ENCODE results near the gene FAM107B.
"Not testable (repeated sequence)": the region's sequence is repeated elsewhere in the genome, so short reads cannot be mapped to it uniquely, and the experiment has no call there.

The FAM107B gene

DNA sequence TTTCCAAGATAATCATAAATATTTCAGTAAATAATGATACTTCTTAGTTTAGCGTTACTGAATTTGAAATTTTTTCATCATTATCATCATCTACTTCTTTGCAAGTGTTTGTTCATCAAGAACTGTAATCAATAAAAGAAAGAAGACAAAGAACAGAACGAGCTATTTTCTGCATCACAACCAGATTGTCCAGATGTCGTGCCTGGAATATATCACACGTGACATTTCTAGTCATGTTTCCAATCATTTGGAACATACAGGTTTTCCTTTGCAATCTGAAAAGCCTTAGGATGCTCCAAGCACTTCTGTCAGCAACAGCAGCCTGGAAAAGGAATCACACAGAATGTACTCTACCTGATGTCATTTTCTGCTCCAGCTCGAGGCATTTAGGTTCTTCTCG lies 107.4 kb downstream of the FAM107B start:
- in situ Hi-C loops (cut with MboI; ENCODE audit: low sequenced_read_pairs), result no loop called here

GRCh38 chr10:14665865-14666857 lies 108.5 kb downstream of the FAM107B start:
- in situ Hi-C loops (cut with MboI; ENCODE audit: low sequenced_read_pairs), result no loop called here

DNA sequence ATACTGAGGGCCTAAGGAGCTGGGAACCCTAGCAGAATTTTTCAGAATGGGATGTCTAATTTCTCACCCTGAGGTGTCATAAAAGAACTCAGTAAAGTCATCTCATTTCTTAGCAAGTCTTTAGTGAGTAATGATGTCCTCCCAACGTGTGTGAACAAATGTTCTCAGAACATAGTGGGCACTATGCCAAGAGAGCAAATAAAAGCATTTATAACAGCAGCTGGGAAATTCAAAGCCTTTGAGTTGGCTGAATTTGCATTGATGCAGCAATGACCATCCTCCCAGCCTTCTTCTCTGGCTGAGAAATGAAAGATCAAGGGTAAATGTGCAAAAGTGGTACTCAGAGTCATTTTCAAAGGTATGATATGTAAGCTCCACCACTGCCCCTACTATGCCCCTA lies 109.4 kb downstream of the FAM107B start:
- in situ Hi-C loops (cut with MboI; ENCODE audit: low sequenced_read_pairs), result no loop called here

- in situ Hi-C loops (cut with MboI; ENCODE audit: low sequenced_read_pairs), result no loop called here
Measured at GRCh38 chr10:14664345-14664744, 110.4 kb downstream of the FAM107B start.

- in situ Hi-C loops (cut with MboI; ENCODE audit: low sequenced_read_pairs), result no loop called here
Measured at GRCh38 chr10:14661818-14662217, 112.9 kb downstream of the FAM107B start.

DNA sequence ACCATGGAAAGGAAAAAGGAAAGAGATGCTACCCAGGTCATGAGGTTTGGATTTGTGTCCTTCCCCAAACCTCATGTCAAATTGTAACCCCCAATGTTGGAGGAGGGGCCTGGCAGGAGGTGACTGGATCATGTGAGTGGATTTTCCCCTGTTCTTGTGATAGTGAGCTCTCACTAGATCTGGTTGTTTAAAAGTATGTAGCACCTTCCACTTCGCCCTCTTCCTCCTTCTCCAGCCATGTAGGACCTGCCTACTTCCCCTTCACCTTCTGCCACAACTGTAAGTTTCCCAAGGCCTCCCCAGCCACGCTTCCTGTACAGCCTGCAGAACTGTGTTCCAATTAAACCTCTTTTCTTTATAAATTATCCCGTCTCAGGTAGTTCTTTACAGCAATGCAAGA lies 113.9 kb downstream of the FAM107B start:
- in situ Hi-C loops (cut with MboI; ENCODE audit: low sequenced_read_pairs), result no loop called here

- in situ Hi-C loops (cut with MboI; ENCODE audit: low sequenced_read_pairs), result no loop called here
Measured at GRCh38 chr10:14659626-14660196, 115.0 kb downstream of the FAM107B start.

GRCh38 chr10:14659137-14659536 lies 115.6 kb downstream of the FAM107B start:
- in situ Hi-C loops (cut with MboI; ENCODE audit: low sequenced_read_pairs), result not testable (repeated sequence)

DNA sequence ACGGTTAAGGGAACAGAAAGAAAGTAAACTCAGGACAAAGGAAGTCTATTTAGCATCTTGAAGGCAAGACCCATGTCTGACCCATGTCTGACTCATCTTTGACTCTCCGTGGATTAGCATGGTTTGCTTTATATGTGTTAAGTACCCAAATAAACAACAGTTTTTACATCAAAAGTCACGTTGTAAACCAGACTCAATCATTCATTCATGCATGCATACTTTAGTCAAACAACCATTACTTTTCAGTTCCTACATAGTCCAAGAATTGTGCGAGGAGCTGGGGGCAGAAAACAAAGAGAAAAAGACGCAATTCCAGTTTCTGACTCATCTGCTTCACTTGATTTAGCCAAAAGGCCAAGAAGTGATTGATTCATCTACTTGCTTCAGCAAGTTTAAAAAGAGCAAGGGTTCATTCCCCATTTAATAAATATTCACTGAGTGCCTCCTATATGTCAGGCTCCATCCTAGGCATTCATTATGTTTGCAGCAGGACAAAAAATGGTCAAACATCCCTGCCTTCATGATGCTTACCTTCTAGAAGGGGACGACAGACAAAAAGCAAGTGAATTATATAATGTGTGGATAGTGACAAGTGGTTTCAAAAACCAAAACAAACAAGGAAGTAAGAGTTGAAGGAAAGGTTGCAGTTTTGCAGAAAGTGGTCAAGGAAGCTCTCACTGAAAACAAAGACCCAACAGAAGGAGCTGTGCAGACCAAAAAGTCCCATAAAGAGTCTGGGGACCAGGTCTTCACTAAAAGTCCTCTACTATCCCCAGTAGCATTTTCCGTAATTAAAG lies 116.2 kb downstream of the FAM107B start:
- in situ Hi-C loops (cut with MboI; ENCODE audit: low sequenced_read_pairs), result no loop called here

DNA sequence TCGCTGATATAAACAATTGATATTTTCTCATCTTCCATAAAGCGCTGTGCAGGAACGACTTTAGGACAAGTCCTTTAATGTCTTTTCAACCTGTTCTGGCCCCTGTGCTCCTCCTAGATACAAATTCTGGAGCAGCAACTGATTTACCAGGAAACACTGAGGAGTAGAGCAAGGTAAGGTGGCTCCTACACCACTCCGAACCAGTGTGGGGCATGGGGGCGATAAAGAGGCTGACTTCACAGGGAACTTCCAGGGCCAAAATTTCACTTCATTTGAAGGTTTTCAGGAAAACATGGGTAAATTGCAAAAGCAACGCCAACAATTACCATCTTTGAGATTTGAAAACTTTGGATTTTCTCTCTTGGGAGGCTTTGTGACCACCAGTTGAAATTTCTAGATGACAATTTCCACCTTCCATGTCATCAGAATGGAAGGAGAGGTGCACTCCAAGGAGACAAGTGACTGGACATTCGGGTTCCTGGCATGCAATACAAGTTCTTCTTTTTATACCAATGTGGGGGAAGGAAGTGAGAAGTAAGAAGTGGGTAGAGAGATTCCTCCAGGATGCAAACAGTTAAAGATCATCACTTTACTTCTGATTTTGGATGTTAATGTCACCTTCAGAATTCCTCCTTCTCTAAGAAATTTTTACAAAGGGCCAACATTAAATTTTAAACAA lies 118.5 kb downstream of the FAM107B start:
- in situ Hi-C loops (cut with MboI; ENCODE audit: low sequenced_read_pairs), result no loop called here

DNA sequence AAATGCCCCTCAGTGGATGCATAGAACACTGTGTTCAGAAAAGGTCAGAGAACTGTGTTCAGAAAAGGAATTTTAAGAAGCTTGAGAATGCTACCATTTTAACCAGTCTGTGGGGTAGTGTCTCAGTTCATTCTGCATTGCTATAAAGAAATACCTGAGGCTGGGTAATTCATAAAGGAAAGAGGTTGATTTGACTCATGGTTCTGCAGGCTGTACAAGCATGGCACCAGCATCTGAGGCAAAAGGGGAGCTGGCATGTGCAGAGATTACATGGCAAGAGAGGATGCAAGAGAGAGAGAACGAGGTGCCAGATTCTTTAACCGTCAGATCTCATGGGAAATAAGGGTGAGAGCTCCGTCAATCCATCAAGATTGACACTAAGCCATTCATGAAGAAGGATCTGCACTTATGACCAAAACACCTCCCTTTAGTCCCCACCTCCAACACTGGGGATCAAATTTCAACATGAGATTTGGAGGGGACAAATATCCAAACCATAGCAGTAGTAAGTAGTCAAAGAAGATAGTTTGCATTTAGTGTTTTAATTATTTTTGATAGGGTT lies 119.8 kb downstream of the FAM107B start:
- in situ Hi-C loops (cut with MboI; ENCODE audit: low sequenced_read_pairs), result no loop called here

GRCh38 chr10:14653271-14654161 lies 121.2 kb downstream of the FAM107B start:
- in situ Hi-C loops (cut with MboI; ENCODE audit: low sequenced_read_pairs), result no loop called here

DNA sequence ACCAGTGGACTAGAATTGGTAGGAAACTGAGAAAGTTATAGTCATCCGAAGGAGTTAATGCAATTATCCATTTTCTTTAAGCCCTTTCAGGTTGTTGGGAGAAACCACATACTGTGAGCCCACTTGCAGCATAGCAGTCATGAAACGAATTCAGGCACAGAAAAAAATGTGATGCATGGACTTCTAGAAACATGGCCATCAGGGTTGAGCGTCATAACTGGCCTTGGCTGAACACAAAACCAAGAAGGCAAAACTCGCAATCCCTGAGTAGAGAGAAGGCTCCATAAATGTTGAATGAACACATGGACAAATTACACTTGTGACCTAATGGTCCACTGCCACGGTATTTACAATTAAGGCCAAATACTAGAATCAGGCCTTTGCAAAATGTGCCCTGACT lies 121.9 kb downstream of the FAM107B start:
- in situ Hi-C loops (cut with MboI; ENCODE audit: low sequenced_read_pairs), result no loop called here

DNA sequence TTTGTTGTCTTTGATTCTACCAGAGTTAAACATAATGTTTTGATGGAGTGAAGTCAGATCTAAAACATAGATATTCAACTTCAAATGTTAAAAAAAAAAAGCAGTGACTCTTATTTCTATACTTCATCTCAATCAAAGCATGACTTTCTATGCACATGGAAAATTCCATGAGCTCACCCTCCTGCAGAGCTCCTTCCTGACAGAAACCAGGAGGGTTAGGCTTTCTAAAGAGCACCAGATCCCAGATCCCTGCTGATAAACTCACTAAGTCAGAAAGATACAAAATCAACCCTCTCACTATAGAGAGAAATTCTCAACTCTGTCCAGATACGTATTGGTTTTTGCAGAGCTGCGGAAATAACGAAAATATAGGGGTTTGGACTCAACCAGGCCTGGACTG lies 122.6 kb downstream of the FAM107B start:
- in situ Hi-C loops (cut with MboI; ENCODE audit: low sequenced_read_pairs), result no loop called here

DNA sequence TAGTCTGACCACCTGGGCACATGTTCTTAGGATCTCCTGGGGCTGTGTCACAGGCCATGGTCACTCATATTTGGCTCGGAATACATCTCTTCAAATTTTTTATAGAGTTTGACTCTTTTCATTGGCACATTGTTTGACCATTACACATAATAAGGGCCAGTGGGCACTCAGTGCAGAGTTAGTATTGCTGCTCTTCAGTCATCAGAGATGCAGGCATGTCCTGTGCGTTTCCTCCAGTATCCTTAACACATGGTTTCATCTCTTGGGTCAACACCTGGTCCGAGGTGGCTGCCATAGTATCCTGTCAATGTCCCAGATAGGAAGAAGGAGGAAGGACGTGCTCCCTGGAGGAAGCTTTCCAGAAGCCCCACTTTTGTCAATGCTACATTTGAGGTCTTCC lies 125.0 kb downstream of the FAM107B start:
- in situ Hi-C loops (cut with MboI; ENCODE audit: low sequenced_read_pairs), result no loop called here

DNA sequence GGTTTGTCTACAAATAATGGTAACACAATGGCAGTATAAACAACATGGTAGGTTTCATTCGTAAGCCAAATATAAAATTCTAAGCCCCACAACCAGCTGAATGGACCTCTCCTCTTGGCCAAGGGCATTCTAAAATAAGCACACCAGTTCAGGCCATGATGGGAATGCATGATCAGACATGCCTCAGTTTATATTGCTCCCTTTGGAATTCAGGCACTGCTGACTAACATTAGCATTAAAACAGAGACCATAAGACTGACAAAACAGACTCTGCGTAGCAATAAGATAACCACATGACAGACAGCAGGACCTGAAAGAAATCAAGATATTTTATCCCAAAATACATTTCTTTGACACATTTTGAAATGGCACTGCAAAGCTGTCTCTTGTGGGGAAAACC lies 125.8 kb downstream of the FAM107B start:
- in situ Hi-C loops (cut with MboI; ENCODE audit: low sequenced_read_pairs), result no loop called here

DNA sequence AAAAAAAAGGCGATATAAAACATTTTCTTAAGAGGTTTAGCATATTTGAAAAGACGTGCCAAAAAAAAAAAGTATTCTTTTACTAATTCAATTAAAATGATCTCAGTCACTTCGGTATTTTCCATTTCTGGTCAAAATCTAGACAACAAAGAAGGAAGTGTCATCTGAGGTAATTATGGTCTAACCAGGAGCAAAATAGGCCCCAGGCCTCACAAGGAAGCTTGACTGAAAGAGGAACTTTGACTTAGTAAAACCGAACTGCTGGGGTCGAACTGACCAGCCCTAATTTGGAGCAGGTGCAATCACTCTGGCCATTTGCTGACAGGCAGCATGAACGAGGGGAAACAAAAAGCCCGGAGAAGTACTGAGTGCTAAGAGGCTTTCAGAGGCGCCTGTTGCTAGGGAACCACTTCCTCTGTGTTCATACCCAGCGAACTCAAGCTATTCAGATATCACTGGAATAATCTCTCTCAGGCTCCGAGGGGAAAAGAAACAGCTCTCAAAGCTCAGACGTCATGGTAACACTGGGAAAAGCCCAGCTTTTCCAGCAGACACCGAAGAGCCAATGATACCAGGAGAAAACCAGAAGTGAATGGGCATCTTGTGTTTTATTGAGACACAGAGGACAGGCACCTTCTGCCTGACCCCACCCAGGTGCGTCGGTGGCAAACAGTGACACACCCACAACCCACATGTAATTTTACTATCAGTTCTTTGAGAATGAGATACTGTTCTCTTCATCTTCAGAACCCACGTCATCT lies 126.5 kb downstream of the FAM107B start:
- in situ Hi-C loops (cut with MboI; ENCODE audit: low sequenced_read_pairs), result no loop called here

DNA sequence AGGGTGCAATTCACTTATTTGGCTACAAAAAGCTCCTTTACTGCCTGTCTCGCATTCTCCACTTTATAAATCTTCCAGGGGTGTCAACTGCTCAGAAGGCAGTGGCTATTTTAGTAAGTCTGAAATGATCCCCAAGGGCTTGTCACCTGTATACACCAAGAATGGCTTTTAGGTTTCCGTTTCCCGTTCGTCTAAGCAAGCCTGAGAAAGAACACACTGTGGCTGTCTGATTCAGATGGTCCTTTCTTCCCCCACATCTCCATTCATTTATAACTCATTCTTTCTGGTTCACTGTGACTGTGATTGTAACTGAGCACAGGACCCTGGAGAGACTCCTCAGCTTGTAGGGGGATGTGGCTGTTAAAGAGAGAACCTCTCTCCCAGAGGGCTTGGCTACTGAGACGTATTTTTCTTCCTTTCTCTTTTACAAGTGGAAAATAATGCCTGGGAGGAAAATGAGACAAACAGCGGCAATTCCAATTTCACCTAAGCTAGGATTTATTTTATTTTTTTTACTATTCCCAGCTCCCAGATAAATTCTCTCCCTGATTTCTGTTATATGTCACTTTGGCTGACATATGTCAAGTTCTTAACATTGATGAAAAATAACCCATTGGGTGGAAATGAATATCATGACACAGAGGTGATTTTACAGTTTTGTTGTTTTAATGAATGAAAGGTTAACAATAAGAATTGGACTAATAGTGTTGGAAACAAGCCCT lies 129.3 kb downstream of the FAM107B start:
- in situ Hi-C loops (cut with MboI; ENCODE audit: low sequenced_read_pairs), result no loop called here
